Measurements from ENCODE around the gene VGLL1. TPM values are rescaled to one million over a fixed set of nuclear protein-coding genes. Genes with fewer than 3 reads are reported as not detected.

Gene VGLL1
- total RNA-seq = not detected
- long read RNA-seq = 0 reads

DNA sequence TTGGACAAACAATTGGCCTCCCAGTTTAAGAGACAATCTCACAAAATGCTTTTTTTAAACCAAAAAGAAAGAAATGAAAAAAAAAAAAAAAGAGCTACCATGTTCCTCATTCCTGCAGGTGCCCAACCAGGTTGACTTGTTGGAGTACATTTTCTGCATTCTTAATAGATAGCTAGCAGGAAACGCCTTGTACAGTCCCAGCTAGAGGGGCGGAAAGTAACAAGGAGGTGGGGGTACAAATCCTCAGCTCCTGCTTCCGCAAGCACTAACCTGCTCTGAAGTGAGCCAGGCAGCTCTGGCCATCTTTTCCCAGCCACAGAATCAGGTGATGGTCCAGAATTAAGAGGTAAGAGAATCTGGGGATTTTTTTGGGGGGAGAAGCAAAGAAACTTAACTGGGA, at the start of gene VGLL1:
Gene VGLL1, plus strand, starts transcription at position 265 of the 400 bp plus-strand sequence. CDS start 3,806 bp downstream, outside the sequence.
- ATAC-seq (no peak), DNase-seq (no peak)
- Histone ChIP-seq H3K36me3 (no peaks in the 10 kb centered on the region), H3K4me1 (no peaks in the 10 kb centered on the region), H3K27ac (no peak within 1 kb of the TSS), H3K9me3 (no peaks in the 10 kb centered on the region), H3K27me3 (no peaks in the 10 kb centered on the region), H3K4me3 (no peak within 1 kb of the TSS)
- no peak for TF ChIP-seq CTCF (IDR thresholded peaks at IDR 0.05)
- no peak for TF ChIP-seq POLR2A (IDR thresholded peaks at IDR 0.05)
- WGBS (ENCODE audit: insufficient coverage, low coverage, low lambda C conversion rate, missing lambda C conversion rate) = 64% methylated on average over 3 of the region's 3 CpGs
- intact Hi-C loops (cut with DNase I) = no loop called here

DNA sequence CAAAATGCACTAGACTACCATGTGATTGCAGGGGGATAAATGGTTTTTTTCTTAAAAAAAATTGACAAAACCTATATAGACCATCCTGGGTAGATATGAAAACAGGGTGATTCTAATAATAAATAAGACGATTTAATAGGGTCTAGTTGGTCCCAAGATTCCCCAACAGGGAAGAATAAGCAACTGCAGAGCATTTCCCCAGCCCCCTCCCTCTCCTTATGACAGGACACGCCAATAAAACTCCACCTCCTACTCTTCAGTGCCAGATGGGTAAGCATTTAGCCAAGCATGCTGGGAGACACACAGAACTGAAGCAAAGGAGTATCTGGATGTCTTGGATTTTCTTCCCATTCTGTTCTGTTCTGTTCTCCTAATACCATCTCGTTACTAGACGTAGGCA, 44.4 kb upstream of the VGLL1 start, which contains the start of gene BRS3:
Gene BRS3, plus strand, starts transcription at position 301 of the 400 bp plus-strand sequence. CDS start 168 bp downstream, outside the sequence.
- no peak for ATAC-seq
- WGBS (ENCODE audit: insufficient coverage, low coverage, low lambda C conversion rate, missing lambda C conversion rate) = 40% methylated on average over 4 of the region's 4 CpGs

DNA sequence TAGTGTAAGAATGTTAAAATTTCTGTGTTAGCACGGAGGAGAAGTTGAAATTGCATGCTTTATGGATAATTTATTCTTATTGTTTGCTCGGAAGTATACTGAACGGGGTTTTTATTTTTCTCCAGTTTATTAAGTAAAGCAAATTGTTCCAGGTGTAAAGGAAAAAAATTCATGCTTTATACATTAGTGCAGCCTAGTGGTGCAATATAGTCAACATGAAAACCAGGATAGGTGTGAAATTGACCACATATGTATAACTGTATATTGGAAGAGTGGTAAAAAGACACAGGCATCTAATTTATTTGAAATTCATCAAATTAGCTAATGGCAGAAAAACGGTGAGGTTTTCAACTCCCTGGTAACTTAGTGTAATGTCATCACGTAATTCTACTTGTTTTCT, 43.3 kb upstream of the VGLL1 start:
- ATAC-seq (no peak), DNase-seq (no peak)
- TF ChIP-seq CTCF (IDR thresholded peaks at IDR 0.05) = no peak
- no peak for TF ChIP-seq POLR2A (IDR thresholded peaks at IDR 0.05)
- H3K4me1 ChIP-seq = no peaks in the 10 kb centered on the region
- H3K9me3 ChIP-seq = no peaks in the 10 kb centered on the region
- peaks cover 0 to 15% of the 10 kb centered on the region in 2 donors for H3K27me3 ChIP-seq
- 32% methylated on average over 5 of the region's 5 CpGs for WGBS (ENCODE audit: insufficient coverage, low coverage, low lambda C conversion rate, missing lambda C conversion rate)
- intact Hi-C loops (cut with DNase I) = no loop called here
- H3K36me3 ChIP-seq = no peaks in the 10 kb centered on the region
- no peak overlapping the region for H3K27ac ChIP-seq
- H3K4me3 ChIP-seq = no peak overlapping the region

More for the DNA sequence above, 44.4 kb upstream of the VGLL1 start, which contains the start of gene BRS3:
- H3K4me3 ChIP-seq = no peak within 1 kb of the TSS
- no peaks in the 10 kb centered on the region for H3K36me3 ChIP-seq
- TF ChIP-seq CTCF (IDR thresholded peaks at IDR 0.05) (no peak), POLR2A (IDR thresholded peaks at IDR 0.05) (no peak)
- H3K27me3 ChIP-seq = peaks cover 0 to 14% of the 10 kb centered on the region in 2 donors
- no peak within 1 kb of the TSS for H3K27ac ChIP-seq
- intact Hi-C loops (cut with DNase I) = no loop called here
- no peaks in the 10 kb centered on the region for H3K4me1 ChIP-seq
- no peak for DNase-seq
- H3K9me3 ChIP-seq = no peaks in the 10 kb centered on the region

DNA sequence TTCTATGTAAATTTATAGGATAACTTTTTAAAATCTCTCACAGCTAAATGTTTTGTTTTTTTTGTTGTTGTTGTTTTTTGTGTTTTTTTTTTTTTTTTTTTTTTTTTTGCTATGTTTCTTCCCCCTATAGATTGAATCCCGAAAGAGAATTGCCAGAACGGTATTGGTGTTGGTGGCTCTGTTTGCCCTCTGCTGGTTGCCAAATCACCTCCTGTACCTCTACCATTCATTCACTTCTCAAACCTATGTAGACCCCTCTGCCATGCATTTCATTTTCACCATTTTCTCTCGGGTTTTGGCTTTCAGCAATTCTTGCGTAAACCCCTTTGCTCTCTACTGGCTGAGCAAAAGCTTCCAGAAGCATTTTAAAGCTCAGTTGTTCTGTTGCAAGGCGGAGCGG, 40.2 kb upstream of the VGLL1 start:
- no peak overlapping the region for H3K4me3 ChIP-seq
- H3K4me1 ChIP-seq = no peaks in the 10 kb centered on the region
- no peak overlapping the region for H3K27ac ChIP-seq
- ATAC-seq (no peak), DNase-seq (no peak)
- H3K27me3 ChIP-seq = peaks cover 0 to 15% of the 10 kb centered on the region in 2 donors
- no peaks in the 10 kb centered on the region for H3K9me3 ChIP-seq
- 49% methylated on average over 6 of the region's 6 CpGs for WGBS (ENCODE audit: insufficient coverage, low coverage, low lambda C conversion rate, missing lambda C conversion rate)
- no peak for TF ChIP-seq CTCF (IDR thresholded peaks at IDR 0.05)
- TF ChIP-seq POLR2A (IDR thresholded peaks at IDR 0.05) = no peak
- intact Hi-C loops (cut with DNase I) = no loop called here
- H3K36me3 ChIP-seq = no peaks in the 10 kb centered on the region

- TF ChIP-seq POLR2A (IDR thresholded peaks at IDR 0.05) (no peak), CTCF (IDR thresholded peaks at IDR 0.05) (no peak)
- Histone ChIP-seq H3K4me1 (no peaks in the 10 kb centered on the region), H3K27me3 (peaks cover 0 to 15% of the 10 kb centered on the region in 2 donors), H3K36me3 (no peaks in the 10 kb centered on the region), H3K27ac (no peak overlapping the region), H3K9me3 (no peaks in the 10 kb centered on the region), H3K4me3 (no peak overlapping the region)
- DNase-seq (no peak), ATAC-seq (no peak)
- WGBS (ENCODE audit: insufficient coverage, low coverage, low lambda C conversion rate, missing lambda C conversion rate) = 13% methylated on average over 1 of the region's 1 CpG
- intact Hi-C loops (cut with DNase I) = no loop called here
These were observed 39.0 kb upstream of the VGLL1 start for GRCh38 chrX:136493011-136493410.
